B cell (primary cell): ENCODE measurements around the gene GUCA2B. TPM values are rescaled to one million over a fixed set of nuclear protein-coding genes. Genes with fewer than 3 reads are reported as not detected.

ENCODE experiments used
- ATAC-seq: fragments of 200-7000 bp; cut with Tn5 transposase; one replicate; pipeline ENCODE4 v1.10.0; 2021; ENCODE audit warnings: low read depth, mild to moderate bottlenecking, moderate number of reproducible peaks, moderate library complexity
- CTCF ChIA-PET: fragments of 350-600 bp; sonication (Branson Sonifier 250); formaldehyde crosslinking; loops from one replicate; lab custom pipeline; 2021; ENCODE audit warnings: antibody characterized with exemption, inconsistent platforms; lab: Charles Lee
- POLR2A ChIA-PET: fragments of 350-600 bp; sonication (Branson Sonifier 250); formaldehyde crosslinking; loops from one replicate; lab custom pipeline; 2021; ENCODE audit warnings: antibody characterized with exemption; lab: Charles Lee
- DNase-seq: peaks from one replicate; pipeline ENCODE4 v3.0.0; 2013
- H2AFZ ChIP-seq: 2 replicates; pipeline ENCODE4 v1.6.1; 2012; ENCODE audit warnings: mild to moderate bottlenecking, low read depth, low read length; ENCODE audit not compliant: insufficient read depth, poor library complexity, severe bottlenecking
- H3K27ac ChIP-seq, 2 donors: 1 replicate in 1 of 2; 2 replicates in 1 of 2; pipeline ENCODE4 v1.5.1; 2012 to 2013; ENCODE audit warnings: low read length in 2 of 2, mild to moderate bottlenecking in 2 of 2, moderate library complexity in 1 of 2
- H3K27me3 ChIP-seq, 4 experiments: fragments of 200-600 bp in 1 of 4; sonication (generic) in 1 of 4; replicated peaks in 1 of 4; 1 replicate in 2 of 4; 2 replicates in 2 of 4; pipeline versions ENCODE4 v1.6.1 to v1.7.0; 2013 to 2016; ENCODE audit warnings: low read length in 3 of 4, mild to moderate bottlenecking in 2 of 4, mixed read lengths in 1 of 4, moderate library complexity in 1 of 4; ENCODE audit not compliant: insufficient read depth in 4 of 4, control insufficient read depth in 3 of 4; ENCODE audit errors: control extremely low read depth in 1 of 4
- H3K36me3 ChIP-seq, 2 experiments: replicated peaks in 1 of 2; 1 replicate in 1 of 2; 2 replicates in 1 of 2; pipeline versions ENCODE4 v1.6.1 to v1.7.1; 2013; ENCODE audit warnings: low read length in 1 of 2; ENCODE audit not compliant: insufficient read depth in 2 of 2, control insufficient read depth in 1 of 2; ENCODE audit errors: control extremely low read depth in 1 of 2, extremely low read depth in 1 of 2
- H3K4me1 ChIP-seq, 2 donors: fragments of 200-600 bp in 1 of 2; sonication (generic) in 1 of 2; 1 replicate in 1 of 2; 2 replicates in 1 of 2; pipeline versions ENCODE4 v1.5.1 to v1.6.1; 2013 to 2017; ENCODE audit warnings: low read length in 2 of 2; ENCODE audit not compliant: control insufficient read depth in 2 of 2, insufficient read depth in 2 of 2
- H3K4me2 ChIP-seq: replicated peaks from 2 replicates; pipeline ENCODE3; 2012; ENCODE audit warnings: mild to moderate bottlenecking, low read depth, low read length; ENCODE audit not compliant: poor library complexity, severe bottlenecking
- H3K4me3 ChIP-seq, 5 experiments: fragments of 200-600 bp in 1 of 5; sonication (generic) in 1 of 5; 1 replicate in 3 of 5; 2 replicates in 2 of 5; pipeline versions ENCODE4 v1.5.1 to v1.7.0; 2011 to 2016; ENCODE audit warnings: low read length in 4 of 5, mild to moderate bottlenecking in 4 of 5, low read depth in 2 of 5, control low read depth in 1 of 5, moderate library complexity in 1 of 5; ENCODE audit not compliant: insufficient read depth in 1 of 5; ENCODE audit errors: control extremely low read depth in 1 of 5, extremely low read depth in 1 of 5
- H3K79me2 ChIP-seq: fragments of 200-600 bp; sonication (generic); one replicate; pipeline ENCODE4 v1.6.0; 2016; ENCODE audit warnings: low read length; ENCODE audit not compliant: control insufficient read depth, insufficient read depth
- H3K9ac ChIP-seq: fragments of 200-600 bp; sonication (generic); 2 replicates; pipeline ENCODE4 v1.6.1; 2017; ENCODE audit warnings: mild to moderate bottlenecking, low read length, moderate library complexity
- H3K9me3 ChIP-seq, 3 donors: one replicate each; pipeline versions ENCODE4 v1.6.1 to v1.7.1; 2013; ENCODE audit warnings: low read length in 2 of 3; ENCODE audit not compliant: control insufficient read depth in 2 of 3, insufficient read depth in 1 of 3; ENCODE audit errors: control extremely low read depth in 1 of 3
- H4K20me1 ChIP-seq: 2 replicates; pipeline ENCODE4 v1.6.0; 2012; ENCODE audit warnings: mild to moderate bottlenecking, low read length; ENCODE audit not compliant: insufficient read depth, control insufficient read depth, poor library complexity, severe bottlenecking
- H3K27ac Mint-ChIP-seq: one replicate; pipeline ENCODE4 v1.8.0; 2021; ENCODE audit warnings: mixed read lengths
- H3K27me3 Mint-ChIP-seq: one replicate; pipeline ENCODE4 v1.8.0; 2021; ENCODE audit warnings: mixed read lengths
- H3K4me1 Mint-ChIP-seq: one replicate; pipeline ENCODE4 v1.8.0; 2021; ENCODE audit warnings: mixed read lengths
- H3K4me3 Mint-ChIP-seq: one replicate; pipeline ENCODE4 v1.8.0; 2021; ENCODE audit warnings: mixed read lengths
- H3K9me3 Mint-ChIP-seq: one replicate; pipeline ENCODE4 v1.8.0; 2022; ENCODE audit warnings: mixed read lengths; ENCODE audit not compliant: insufficient read depth
- EZH2 ChIP-seq: IDR thresholded peaks from 2 replicates; pipeline ENCODE4 v1.6.1; 2012; ENCODE audit warnings: borderline replicate concordance, low read depth, mild to moderate bottlenecking, moderate library complexity, low read length; ENCODE audit not compliant: insufficient read depth, poor library complexity, severe bottlenecking
- WGBS: methylation state at CpG from one replicate; pipeline ENCODE4 v1.1.5; 2013; ENCODE audit warnings: missing lambda C conversion rate; ENCODE audit not compliant: insufficient coverage; 5-methylcytosine and 5-hydroxymethylcytosine counted together
- intact Hi-C: fragments of 100-400 bp; cut with micrococcal nuclease; formaldehyde crosslinking; loops from one replicate; pipeline ENCODE4 v1.10.0; 2022
- polyA plus RNA-seq: library from polyadenylated mRNA; depleted of rRNA; stranded (reverse); fragments of >200 nt; gene quantifications from 2 replicates; pipeline ENCODE4 v1.2.3, GENCODE V29; 2012
- total RNA-seq, 2 donors: library from RNA; stranded (reverse); fragments of 120-200 nt in 1 of 2; gene quantifications; 1 replicate in 1 of 2; 2 replicates in 1 of 2; pipeline versions ENCODE4 v1.2.3 to v1.2.4, GENCODE V29; 2013 to 2022
- TF ChIP-seq, protein P1 (sequence below): fragments of 200-600 bp; IDR thresholded peaks from one replicate; pipeline ENCODE4 v1.8.0; 2022; ENCODE audit warnings: antibody characterized with exemption, mild to moderate bottlenecking

The GUCA2B gene
- total and polyA plus RNA-seq, 2 donors (not counting 1 experiment from before 2014, with no cell fraction given) = not detected

DNA sequence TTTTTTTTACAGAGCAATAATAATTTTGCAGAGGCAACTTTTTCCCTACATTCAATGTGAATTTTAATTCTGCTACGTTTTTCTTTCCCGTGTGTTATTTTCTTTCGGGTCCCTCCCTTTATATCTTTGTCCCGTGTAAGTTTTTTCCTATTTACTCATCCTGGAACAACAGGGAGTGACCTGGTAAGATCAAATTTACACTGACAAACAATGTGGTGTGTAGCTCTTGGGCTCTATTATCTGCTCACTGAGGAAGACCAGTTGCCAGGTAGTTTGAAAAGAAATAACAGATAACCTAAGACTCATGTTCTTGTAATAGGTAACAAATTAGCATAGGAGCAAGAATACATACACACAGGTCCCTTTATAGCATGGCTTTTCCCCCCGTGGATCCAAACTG, 45.0 kb downstream of the GUCA2B start:
- no CpG with 5 or more reads among the region's 5 CpGs for WGBS
- Histone ChIP-seq H3K4me2 (no peak overlapping the region), H4K20me1 (no peaks in the 10 kb centered on the region), H3K9me3 (peaks cover 3 to 9% (median 6%) of the 10 kb centered on the region in 3 donors), H3K9ac (no peak overlapping the region), H2AFZ (no peak overlapping the region), H3K79me2 (no peaks in the 10 kb centered on the region), H3K4me3 (no peak overlapping the region), H3K4me1 (no peaks in the 10 kb centered on the region), H3K27ac (no peak overlapping the region), H3K36me3 (peaks cover 11 to 44% of the 10 kb centered on the region in 2 experiments), H3K27me3 (no peaks in the 10 kb centered on the region)
- TF ChIP-seq EZH2 = no peak
- TF ChIP-seq, protein P1, sequence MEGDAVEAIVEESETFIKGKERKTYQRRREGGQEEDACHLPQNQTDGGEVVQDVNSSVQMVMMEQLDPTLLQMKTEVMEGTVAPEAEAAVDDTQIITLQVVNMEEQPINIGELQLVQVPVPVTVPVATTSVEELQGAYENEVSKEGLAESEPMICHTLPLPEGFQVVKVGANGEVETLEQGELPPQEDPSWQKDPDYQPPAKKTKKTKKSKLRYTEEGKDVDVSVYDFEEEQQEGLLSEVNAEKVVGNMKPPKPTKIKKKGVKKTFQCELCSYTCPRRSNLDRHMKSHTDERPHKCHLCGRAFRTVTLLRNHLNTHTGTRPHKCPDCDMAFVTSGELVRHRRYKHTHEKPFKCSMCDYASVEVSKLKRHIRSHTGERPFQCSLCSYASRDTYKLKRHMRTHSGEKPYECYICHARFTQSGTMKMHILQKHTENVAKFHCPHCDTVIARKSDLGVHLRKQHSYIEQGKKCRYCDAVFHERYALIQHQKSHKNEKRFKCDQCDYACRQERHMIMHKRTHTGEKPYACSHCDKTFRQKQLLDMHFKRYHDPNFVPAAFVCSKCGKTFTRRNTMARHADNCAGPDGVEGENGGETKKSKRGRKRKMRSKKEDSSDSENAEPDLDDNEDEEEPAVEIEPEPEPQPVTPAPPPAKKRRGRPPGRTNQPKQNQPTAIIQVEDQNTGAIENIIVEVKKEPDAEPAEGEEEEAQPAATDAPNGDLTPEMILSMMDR = no peak
- CTCF ChIA-PET = interaction anchor here (1.3 kb wide), 1 partner anchor 25 kb away, joined by 3 read pairs; no protein-coding TSS in a partner anchor
- DNase-seq = no peak
- no peak overlapping the region for H3K27ac Mint-ChIP-seq
- POLR2A ChIA-PET = no interaction called here
- no peak overlapping the region for H3K4me3 Mint-ChIP-seq
- ATAC-seq = no peak
- H3K27me3 Mint-ChIP-seq = no peaks in the 10 kb centered on the region
- intact Hi-C loops = no loop called here
- H3K4me1 Mint-ChIP-seq = no peaks in the 10 kb centered on the region
- peaks cover 4% of the 10 kb centered on the region for H3K9me3 Mint-ChIP-seq

- H2AFZ ChIP-seq = no peak overlapping the region
- no peaks in the 10 kb centered on the region for H3K27me3 Mint-ChIP-seq
- H3K9me3 ChIP-seq = peaks cover 8 to 12% (median 8%) of the 10 kb centered on the region in 3 donors
- TF ChIP-seq, protein P1 = no peak
- no peak for TF ChIP-seq EZH2
- H4K20me1 ChIP-seq = peaks cover 4% of the 10 kb centered on the region
- H3K79me2 ChIP-seq = peaks cover 2% of the 10 kb centered on the region
- H3K27me3 ChIP-seq = no peaks in the 10 kb centered on the region
- no peaks in the 10 kb centered on the region for H3K4me1 Mint-ChIP-seq
- peaks cover 22 to 48% of the 10 kb centered on the region in 2 experiments for H3K36me3 ChIP-seq
- no peak overlapping the region for H3K27ac Mint-ChIP-seq
- no peak overlapping the region for H3K27ac ChIP-seq
- no peak overlapping the region for H3K4me3 Mint-ChIP-seq
- intact Hi-C loops = no loop called here
- H3K4me1 ChIP-seq = no peaks in the 10 kb centered on the region
- ChIA-PET CTCF (interaction anchor here (1.3 kb wide), 1 partner anchor 28 kb away, joined by 3 read pairs; no protein-coding TSS in a partner anchor), POLR2A (no interaction called here)
- H3K4me2 ChIP-seq = no peak overlapping the region
- H3K9ac ChIP-seq = no peak overlapping the region
- H3K9me3 Mint-ChIP-seq = peaks cover 4% of the 10 kb centered on the region
- ATAC-seq = no peak
- no peak for DNase-seq
- H3K4me3 ChIP-seq = no peak overlapping the region
These were observed 48.8 kb downstream of the GUCA2B start for GRCh38 chr1:42201986-42202385.

Other genes starting within 250 kb of the GUCA2B start
- 5.1 and 6.3 TPM in 2 replicates for gene HIVEP3, start 234.5 kb upstream of the GUCA2B start, total RNA-seq
- gene HIVEP3, start 234.5 kb upstream of the GUCA2B start, polyA plus RNA-seq = 1.5 and 2.0 TPM in 2 replicates
- not detected in 2 replicates for gene GUCA2A, start 11.3 kb downstream of the GUCA2B start, total RNA-seq
- not detected in 2 replicates for gene GUCA2A, start 11.3 kb downstream of the GUCA2B start, polyA plus RNA-seq
- 76.4 and 80.3 TPM in 2 replicates for gene FOXJ3, start 181.8 kb downstream of the GUCA2B start, total RNA-seq
- 15.4 and 27.4 TPM in 2 replicates for gene FOXJ3, start 181.8 kb downstream of the GUCA2B start, polyA plus RNA-seq
- gene RIMKLA, start 227.4 kb downstream of the GUCA2B start, total RNA-seq = not detected in 2 replicates
- gene RIMKLA, start 227.4 kb downstream of the GUCA2B start, polyA plus RNA-seq = 0.01 and 0.04 TPM in 2 replicates